HL-60/S4 treated with phorbol 12-myristate 13-acetate at 8.2 ng/mL for 4 days and 3 days (cell line): ENCODE results near the gene USP10.

Source experiments
- in situ Hi-C: fragments of 300-500 bp; cut with MboI; formaldehyde crosslinking; loops from 2 replicates; pipeline ENCODE4 v1.15.0; 2022; ENCODE audit warnings: low sequenced_read_pairs

Gene USP10

GRCh38 chr16:84791088-84791487, 91.3 kb downstream of the USP10 start:
- in situ Hi-C loops: no loop called here

- in situ Hi-C loops: no loop called here
These were observed 91.7 kb downstream of the USP10 start for GRCh38 chr16:84791501-84791900.

DNA sequence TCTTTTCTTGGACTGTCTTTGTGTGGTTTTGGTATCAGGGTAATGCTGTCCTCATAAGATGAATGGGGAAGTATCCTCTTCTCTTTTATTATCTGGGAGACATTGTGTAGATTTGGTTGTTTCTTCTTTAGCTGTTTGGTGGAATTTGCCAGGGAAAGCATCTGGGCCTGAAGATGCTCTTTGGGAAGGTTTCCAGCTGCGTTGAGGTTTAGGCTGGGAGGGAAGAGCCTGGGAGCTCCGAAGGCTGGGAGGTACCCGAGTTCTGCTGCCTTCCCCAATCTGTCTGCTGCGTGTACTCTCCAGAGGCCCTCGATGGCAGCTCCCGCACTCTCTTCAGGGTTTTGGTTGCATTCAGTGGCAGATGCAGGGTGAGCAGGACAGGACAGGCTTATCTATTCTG, 94.4 kb downstream of the USP10 start:
- in situ Hi-C loops: no loop called here

- in situ Hi-C loops: no loop called here
These were observed 94.8 kb downstream of the USP10 start for GRCh38 chr16:84794626-84795025.

GRCh38 chr16:84795329-84796053, 95.7 kb downstream of the USP10 start:
- in situ Hi-C loops: no loop called here

DNA sequence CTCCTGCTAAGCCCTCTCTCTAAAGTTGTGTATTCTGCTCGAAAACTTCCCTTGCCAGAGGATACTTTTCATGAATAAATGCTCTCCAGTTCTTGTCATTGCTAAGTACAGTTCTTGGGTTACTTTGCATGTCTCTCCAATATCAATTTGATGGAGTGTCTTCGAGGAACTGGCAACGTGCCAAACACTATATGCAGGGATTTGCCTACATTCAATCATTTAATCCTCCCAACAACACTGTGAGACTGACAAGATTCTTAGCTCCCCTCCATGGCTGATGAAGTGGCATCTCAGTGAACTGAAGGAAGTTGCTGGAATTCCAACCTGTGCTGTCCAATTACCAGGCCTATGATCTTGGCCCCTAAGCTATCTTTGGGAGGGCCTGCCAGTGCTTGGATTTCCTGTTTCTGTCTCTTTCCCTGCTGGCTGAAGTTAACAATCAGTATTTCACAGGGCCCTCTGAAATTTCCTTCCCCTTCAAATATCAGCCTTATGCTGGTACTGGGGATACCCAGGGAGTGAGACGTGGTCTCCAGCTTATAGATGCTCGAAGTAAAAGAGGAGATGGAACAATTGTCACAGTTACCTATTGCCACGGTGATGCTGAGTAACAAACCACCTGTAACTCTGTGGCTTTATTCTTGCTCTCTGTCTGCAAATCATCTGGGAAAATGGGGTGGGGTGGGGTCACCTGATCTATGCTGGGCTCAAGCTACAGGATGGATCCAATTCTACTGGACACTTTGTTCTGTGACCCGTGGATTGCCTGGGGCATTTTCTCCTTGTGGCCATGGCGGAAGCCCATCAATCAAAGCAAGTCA, 100.6 kb downstream of the USP10 start:
- in situ Hi-C loops: no loop called here

GRCh38 chr16:84803146-84803545, 103.3 kb downstream of the USP10 start:
- in situ Hi-C loops: no loop called here

GRCh38 chr16:84804326-84804725, 104.5 kb downstream of the USP10 start:
- in situ Hi-C loops: no loop called here

DNA sequence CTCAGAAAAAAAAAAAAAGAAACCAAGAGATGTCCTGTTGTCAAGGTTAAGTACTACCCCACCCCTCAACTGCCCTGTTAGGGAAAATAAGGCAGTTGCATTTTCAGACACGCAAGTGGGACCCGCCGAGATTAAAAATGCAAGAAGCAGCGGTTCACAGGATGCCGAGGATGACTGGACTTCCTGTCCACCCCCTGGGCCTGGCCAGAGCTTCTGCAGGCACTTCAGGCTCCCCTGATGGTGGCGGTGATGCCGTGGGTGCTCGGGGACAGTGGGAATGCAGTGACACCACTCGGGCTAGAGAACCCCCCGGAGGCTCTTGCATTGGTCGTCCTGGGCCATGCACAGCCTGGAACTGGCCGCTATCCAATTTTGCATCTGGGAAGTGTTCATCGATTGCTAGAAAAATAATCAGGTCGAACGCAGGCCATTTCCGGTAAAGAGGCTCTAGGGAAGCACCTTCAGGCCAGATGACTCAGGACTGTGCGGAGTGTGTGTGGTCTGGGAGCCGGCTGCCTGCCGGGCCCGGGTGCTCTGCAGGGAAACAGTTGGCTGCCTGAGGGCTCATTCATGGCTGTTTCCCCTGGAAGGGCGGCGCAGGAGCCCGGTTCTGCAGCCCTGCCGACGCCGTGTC, 106.6 kb downstream of the USP10 start:
- in situ Hi-C loops: no loop called here

DNA sequence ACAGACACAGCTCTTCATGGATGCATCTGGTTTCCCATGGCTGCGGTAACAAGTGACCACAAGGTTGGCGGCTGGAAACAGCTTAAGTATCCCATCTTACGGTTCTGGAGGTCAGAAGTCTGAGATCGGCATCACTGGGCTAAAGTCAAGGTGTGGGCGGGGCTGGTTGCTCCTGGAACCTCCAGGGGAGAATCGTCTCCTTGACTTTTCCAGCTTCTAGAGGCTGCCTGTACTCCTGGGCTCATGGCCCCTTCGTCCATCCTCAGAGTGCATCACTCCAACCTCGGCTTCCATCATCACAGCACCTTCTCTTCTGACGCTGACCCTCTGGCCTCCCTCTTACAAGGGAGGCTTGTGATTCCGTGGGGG, 107.1 kb downstream of the USP10 start:
- in situ Hi-C loops: no loop called here

- in situ Hi-C loops: no loop called here
These were observed 108.0 kb downstream of the USP10 start for GRCh38 chr16:84807776-84808175.

GRCh38 chr16:84808826-84809225, 109.0 kb downstream of the USP10 start:
- in situ Hi-C loops: no loop called here

DNA sequence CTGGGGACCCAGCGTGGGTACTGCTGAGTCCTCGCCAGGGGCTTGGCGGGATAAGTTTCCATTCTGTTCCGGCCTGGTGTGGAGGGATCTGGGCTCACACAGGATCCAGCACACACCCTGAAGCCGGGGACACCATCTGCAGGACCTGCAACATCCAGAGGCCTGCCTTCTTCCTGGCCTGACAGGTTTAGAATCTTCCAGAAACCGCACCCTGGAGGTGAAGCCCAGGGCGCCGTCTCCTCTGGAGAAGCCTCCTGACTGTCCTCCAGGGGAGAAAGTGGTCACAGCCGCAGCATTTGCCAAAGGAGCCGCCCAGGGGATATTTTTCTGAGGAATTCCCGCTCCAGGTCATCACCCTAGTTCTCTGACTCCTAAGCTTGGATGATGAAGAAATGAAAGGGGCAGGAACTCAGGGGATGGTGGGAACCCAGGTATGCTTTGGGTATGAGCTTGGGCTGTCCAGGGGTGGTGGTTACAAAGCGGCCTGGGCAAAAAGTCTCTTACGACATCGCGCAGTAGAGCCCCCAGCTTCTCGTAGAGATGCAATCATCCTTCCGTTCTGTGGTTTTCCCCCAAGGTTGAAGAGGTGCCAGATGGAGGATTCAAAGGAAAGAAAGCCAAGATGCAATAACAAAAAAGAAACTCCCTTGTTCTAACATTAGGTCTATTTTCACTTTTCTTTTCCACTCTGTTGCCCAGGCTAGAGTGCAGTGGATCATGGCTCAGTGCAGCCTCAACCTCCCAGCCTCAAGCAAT, 110.9 kb downstream of the USP10 start:
- in situ Hi-C loops: no loop called here

DNA sequence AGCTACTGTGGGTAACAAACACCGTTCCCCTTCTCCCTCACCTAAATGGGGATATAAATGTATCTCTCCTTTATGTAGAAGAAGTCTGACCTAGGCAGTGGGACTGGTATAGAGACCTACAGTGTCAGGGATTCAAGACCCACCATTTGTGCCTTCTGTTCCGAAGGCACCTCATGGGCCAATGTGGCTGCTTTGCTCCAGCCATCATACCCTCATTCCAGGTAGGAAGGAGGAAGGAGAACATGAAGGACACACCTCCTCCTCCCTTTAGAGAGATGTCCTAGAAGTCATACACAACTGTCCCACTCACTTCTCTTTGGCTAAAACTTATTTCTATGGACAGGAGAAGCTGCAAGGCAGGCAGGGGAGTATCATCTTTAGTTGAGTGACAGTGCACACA, 111.7 kb downstream of the USP10 start:
- in situ Hi-C loops: no loop called here

DNA sequence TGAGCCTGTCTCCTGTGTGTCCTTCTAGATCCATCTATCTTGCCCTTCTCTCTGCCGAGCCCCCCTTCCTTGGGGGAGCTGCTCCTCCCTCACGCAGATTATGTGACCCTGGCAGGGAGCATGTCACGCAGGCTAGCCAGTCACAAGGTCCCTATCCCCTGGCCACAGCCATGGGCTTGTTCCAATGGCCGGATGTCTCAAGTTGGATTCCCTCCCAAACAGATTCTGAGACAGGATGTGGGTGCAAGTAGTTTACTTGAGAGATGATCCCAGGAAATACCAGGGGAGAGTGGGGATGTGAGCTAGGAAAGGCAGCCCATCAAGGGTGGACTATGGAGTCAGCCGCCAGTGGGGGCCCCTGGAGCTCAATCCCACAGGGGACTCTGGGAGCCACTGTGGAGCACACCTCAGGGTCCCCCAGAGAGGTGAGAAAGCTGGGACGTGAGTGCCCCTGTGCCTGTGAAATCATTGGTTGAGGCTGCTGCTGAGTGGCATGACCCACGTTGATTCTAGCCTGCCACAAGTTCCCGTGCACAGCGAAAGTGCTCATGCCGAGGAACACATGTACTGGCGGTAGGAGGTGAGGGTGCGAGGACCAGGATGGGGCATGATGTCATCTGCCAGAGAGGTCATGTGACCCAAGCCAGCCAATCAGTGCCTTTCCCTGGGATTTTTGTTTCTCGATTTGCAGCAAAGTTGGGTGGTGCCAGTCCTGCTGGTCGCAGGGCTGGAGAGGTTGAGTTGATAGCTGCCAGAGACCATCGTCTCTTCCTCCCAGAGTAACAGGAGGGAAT, 113.5 kb downstream of the USP10 start:
- in situ Hi-C loops: no loop called here

- in situ Hi-C loops: no loop called here
These were observed 115.7 kb downstream of the USP10 start for GRCh38 chr16:84815462-84815861.

- in situ Hi-C loops: no loop called here
These were observed 116.2 kb downstream of the USP10 start for GRCh38 chr16:84816023-84816422.

- in situ Hi-C loops: no loop called here
These were observed 116.7 kb downstream of the USP10 start for GRCh38 chr16:84816485-84816884.

DNA sequence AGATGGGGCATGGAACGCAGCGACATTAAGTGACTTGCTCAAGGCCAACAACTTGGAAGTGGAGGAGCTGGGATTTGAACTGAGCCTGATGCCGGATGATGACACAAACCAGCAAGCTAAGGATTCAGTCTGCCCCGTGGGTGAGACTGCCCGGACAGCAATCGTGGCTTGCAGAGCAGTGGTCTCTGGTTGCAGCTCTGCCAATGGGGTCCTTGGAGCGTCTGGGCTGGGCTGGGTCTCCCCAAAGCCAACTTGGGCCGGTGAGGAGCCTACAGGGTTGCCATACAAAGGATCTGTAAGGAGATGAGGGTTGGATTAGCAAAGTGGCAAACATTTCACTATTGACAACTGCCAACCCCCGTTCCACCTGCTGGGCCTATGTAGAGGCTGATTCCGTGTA, 117.4 kb downstream of the USP10 start:
- in situ Hi-C loops: no loop called here

- in situ Hi-C loops: no loop called here
These were observed 117.8 kb downstream of the USP10 start for GRCh38 chr16:84817613-84818012.
